BJ (cell line): ENCODE measurements around the gene FTCDNL1. TPM values are rescaled to one million over a fixed set of nuclear protein-coding genes. Genes with fewer than 3 reads are reported as not detected.

ENCODE experiments used
- CTCF ChIA-PET: fragments of 350-600 bp; formaldehyde crosslinking; extraction: SDS; loops from one replicate; lab custom pipeline; 2021; ENCODE audit warnings: antibody characterized with exemption, inconsistent platforms; lab: Yijun Ruan, JAX
- POLR2A ChIA-PET: fragments of 300-600 bp; sonication (Branson Sonifier 250); formaldehyde crosslinking; extraction: SDS; loops from one replicate; lab custom pipeline; 2021; ENCODE audit warnings: antibody characterized with exemption; lab: Charles Lee
- DNase-seq: peaks from one replicate; pipeline ENCODE4 v3.0.0-alpha.2; 2011; ENCODE audit warnings: low read depth
- H3K27me3 ChIP-seq: 2 replicates; pipeline ENCODE4 v1.6.0; 2011; ENCODE audit warnings: low read length; ENCODE audit not compliant: control insufficient read depth, insufficient read depth
- H3K36me3 ChIP-seq: 2 replicates; pipeline ENCODE4 v1.5.1; 2011; ENCODE audit warnings: low read length; ENCODE audit not compliant: control insufficient read depth, insufficient read depth
- H3K4me3 ChIP-seq: 2 replicates; pipeline ENCODE4 v1.5.1; 2011; ENCODE audit warnings: low read depth, mild to moderate bottlenecking, control low read depth, low read length
- CTCF ChIP-seq: IDR thresholded peaks from 2 replicates; pipeline ENCODE4 v1.5.1; 2011; ENCODE audit warnings: low read depth, mild to moderate bottlenecking, control low read depth, inconsistent platforms, low read length, moderate library complexity; ENCODE audit not compliant: insufficient read depth
- polyA plus RNA-seq: library from polyadenylated mRNA; depleted of rRNA; stranded (reverse); fragments of >200 nt; gene quantifications from 2 replicates; pipeline ENCODE4 v1.2.3, GENCODE V29; 2011

FTCDNL1 gene
- polyA plus RNA-seq, 1 experiment, result 0.31 TPM

- TF ChIP-seq CTCF, result no peak
- H3K4me3 ChIP-seq, result no peak overlapping the region
- no peaks in the 10 kb centered on the region for H3K27me3 ChIP-seq
- ChIA-PET POLR2A (interaction anchor here (0.6 kb wide), 1 partner anchor 1447 kb away, joined by 12 read pairs; no protein-coding TSS in a partner anchor), CTCF (interaction anchor here (1.5 kb wide), 1 partner anchor 1533 kb away, joined by 4 read pairs; no protein-coding TSS in a partner anchor)
- H3K36me3 ChIP-seq, result no peaks in the 10 kb centered on the region
- DNase-seq, result no peak
These were observed 8.2 kb downstream of the FTCDNL1 start for GRCh38 chr2:199842631-199843395.

GRCh38 chr2:199841409-199841808, 9.6 kb downstream of the FTCDNL1 start:
- POLR2A ChIA-PET, result no interaction called here
- no peak for TF ChIP-seq CTCF
- no peak for DNase-seq
- no peaks in the 10 kb centered on the region for H3K27me3 ChIP-seq
- H3K4me3 ChIP-seq, result no peak overlapping the region
- CTCF ChIA-PET, result interaction anchor here (1.0 kb wide), 1 partner anchor 11 kb away, joined by 3 read pairs; no protein-coding TSS in a partner anchor
- no peaks in the 10 kb centered on the region for H3K36me3 ChIP-seq

GRCh38 chr2:199838399-199838798, 12.6 kb downstream of the FTCDNL1 start:
- Histone ChIP-seq H3K36me3 (no peaks in the 10 kb centered on the region), H3K4me3 (no peak overlapping the region), H3K27me3 (no peaks in the 10 kb centered on the region)
- CTCF ChIA-PET, result no interaction called here
- no peak for DNase-seq
- POLR2A ChIA-PET, result no interaction called here
- no peak for TF ChIP-seq CTCF

GRCh38 chr2:199836943-199837342, 14.0 kb downstream of the FTCDNL1 start:
- ChIA-PET CTCF (no interaction called here), POLR2A (no interaction called here)
- no peak for DNase-seq
- no peaks in the 10 kb centered on the region for H3K36me3 ChIP-seq
- no peaks in the 10 kb centered on the region for H3K27me3 ChIP-seq
- H3K4me3 ChIP-seq, result no peak overlapping the region
- TF ChIP-seq CTCF, result no peak

GRCh38 chr2:199833525-199833924, 17.5 kb downstream of the FTCDNL1 start:
- no peak overlapping the region for H3K4me3 ChIP-seq
- ChIA-PET CTCF (no interaction called here), POLR2A (no interaction called here)
- no peaks in the 10 kb centered on the region for H3K27me3 ChIP-seq
- H3K36me3 ChIP-seq, result no peaks in the 10 kb centered on the region
- DNase-seq, result no peak
- TF ChIP-seq CTCF, result no peak
